GM12892 (cell line): ENCODE measurements around the gene PDE6B.

Experiments
- POLR2A ChIP-seq: IDR thresholded peaks from 2 replicates; pipeline ENCODE4 v1.6.1; 2011; ENCODE audit warnings: low read depth, low read length, control low read depth
- POLR2AphosphoS5 ChIP-seq: IDR thresholded peaks from 2 replicates; pipeline ENCODE4 v1.6.1; 2011; ENCODE audit warnings: low read depth, low read length, control low read depth
- TAF1 ChIP-seq: IDR thresholded peaks from 2 replicates; pipeline ENCODE4 v1.6.1; 2011; ENCODE audit warnings: low read depth, mild to moderate bottlenecking, control low read depth, low read length, borderline replicate concordance

- TF ChIP-seq POLR2A = no peak
- TF ChIP-seq POLR2AphosphoS5 = no peak
- TF ChIP-seq TAF1 = no peak
Measured at GRCh38 chr4:710116-710515, 84.7 kb downstream of the PDE6B start.
